ENCODE data around the gene C1orf94. TPM values are rescaled to one million over a fixed set of nuclear protein-coding genes. Genes with fewer than 3 reads are reported as not detected.

C1orf94 gene
- total RNA-seq, 1 experiment from 2014 or later = not detected

DNA sequence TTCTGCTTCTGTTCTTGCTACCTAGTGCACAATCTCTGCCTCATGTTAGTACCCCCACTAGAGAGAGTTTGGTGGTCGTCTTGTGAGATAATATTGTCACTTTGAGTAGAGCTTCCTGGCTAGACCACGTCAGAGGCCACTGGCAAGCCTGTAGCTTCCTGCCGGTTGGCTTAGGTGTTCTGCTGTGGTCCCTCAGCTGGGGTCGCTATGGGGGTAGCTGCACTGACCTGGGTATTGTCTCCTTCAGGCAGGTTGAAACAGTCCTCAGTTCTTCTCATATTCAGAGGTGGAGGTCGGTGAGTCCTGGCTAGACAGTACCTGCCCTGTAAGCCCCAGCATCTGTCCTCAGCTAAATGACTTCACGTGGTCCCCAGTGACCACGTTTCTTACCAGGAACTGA, 86.2 kb downstream of the C1orf94 start:
- ATAC-seq (no peak), DNase-seq (ENCODE audit: low read depth, low spot score) (no peak)
- Histone ChIP-seq H3K36me3 (ENCODE audit: control insufficient read depth, insufficient read depth, low read length) (no peaks in the 10 kb centered on the region), H3K4me1 (ENCODE audit: control insufficient read depth, insufficient read depth, low read length) (no peaks in the 10 kb centered on the region), H3K9me3 (ENCODE audit: control insufficient read depth, insufficient read depth, low read depth, low read length) (no peaks in the 10 kb centered on the region), H3K4me3 (ENCODE audit: low read depth in 2 of 2, low read length in 2 of 2) (no peak overlapping the region), H3K27me3 (ENCODE audit: control insufficient read depth, insufficient read depth, low read length) (peaks cover 7% of the 10 kb centered on the region; the same call in 1 of the 2 replicates), H3K27ac (ENCODE audit: low read length) (no peak overlapping the region)
- ChIA-PET CTCF (no interaction called here), POLR2A (no interaction called here)
- TF ChIP-seq POLR2AphosphoS5 (IDR thresholded peaks at IDR 0.05; ENCODE audit: low read depth, low read length) = no peak
- TF ChIP-seq, protein P1, sequence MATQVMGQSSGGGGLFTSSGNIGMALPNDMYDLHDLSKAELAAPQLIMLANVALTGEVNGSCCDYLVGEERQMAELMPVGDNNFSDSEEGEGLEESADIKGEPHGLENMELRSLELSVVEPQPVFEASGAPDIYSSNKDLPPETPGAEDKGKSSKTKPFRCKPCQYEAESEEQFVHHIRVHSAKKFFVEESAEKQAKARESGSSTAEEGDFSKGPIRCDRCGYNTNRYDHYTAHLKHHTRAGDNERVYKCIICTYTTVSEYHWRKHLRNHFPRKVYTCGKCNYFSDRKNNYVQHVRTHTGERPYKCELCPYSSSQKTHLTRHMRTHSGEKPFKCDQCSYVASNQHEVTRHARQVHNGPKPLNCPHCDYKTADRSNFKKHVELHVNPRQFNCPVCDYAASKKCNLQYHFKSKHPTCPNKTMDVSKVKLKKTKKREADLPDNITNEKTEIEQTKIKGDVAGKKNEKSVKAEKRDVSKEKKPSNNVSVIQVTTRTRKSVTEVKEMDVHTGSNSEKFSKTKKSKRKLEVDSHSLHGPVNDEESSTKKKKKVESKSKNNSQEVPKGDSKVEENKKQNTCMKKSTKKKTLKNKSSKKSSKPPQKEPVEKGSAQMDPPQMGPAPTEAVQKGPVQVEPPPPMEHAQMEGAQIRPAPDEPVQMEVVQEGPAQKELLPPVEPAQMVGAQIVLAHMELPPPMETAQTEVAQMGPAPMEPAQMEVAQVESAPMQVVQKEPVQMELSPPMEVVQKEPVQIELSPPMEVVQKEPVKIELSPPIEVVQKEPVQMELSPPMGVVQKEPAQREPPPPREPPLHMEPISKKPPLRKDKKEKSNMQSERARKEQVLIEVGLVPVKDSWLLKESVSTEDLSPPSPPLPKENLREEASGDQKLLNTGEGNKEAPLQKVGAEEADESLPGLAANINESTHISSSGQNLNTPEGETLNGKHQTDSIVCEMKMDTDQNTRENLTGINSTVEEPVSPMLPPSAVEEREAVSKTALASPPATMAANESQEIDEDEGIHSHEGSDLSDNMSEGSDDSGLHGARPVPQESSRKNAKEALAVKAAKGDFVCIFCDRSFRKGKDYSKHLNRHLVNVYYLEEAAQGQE (IDR thresholded peaks at IDR 0.05; ENCODE audit: insufficient read depth in 1 of 2, low read depth in 2 of 2, low read length in 1 of 2) = no peak
- TF ChIP-seq, protein P2, sequence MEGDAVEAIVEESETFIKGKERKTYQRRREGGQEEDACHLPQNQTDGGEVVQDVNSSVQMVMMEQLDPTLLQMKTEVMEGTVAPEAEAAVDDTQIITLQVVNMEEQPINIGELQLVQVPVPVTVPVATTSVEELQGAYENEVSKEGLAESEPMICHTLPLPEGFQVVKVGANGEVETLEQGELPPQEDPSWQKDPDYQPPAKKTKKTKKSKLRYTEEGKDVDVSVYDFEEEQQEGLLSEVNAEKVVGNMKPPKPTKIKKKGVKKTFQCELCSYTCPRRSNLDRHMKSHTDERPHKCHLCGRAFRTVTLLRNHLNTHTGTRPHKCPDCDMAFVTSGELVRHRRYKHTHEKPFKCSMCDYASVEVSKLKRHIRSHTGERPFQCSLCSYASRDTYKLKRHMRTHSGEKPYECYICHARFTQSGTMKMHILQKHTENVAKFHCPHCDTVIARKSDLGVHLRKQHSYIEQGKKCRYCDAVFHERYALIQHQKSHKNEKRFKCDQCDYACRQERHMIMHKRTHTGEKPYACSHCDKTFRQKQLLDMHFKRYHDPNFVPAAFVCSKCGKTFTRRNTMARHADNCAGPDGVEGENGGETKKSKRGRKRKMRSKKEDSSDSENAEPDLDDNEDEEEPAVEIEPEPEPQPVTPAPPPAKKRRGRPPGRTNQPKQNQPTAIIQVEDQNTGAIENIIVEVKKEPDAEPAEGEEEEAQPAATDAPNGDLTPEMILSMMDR (IDR thresholded peaks at IDR 0.05) = no peak
- no peak for TF ChIP-seq SIN3A (IDR thresholded peaks at IDR 0.05; ENCODE audit: borderline replicate concordance, insufficient read depth, low read depth, low read length)
- no peak for TF ChIP-seq TCF7L2 (IDR thresholded peaks at IDR 0.05; ENCODE audit: low read depth, low read length)
- in situ Hi-C loops (cut with HindIII; ENCODE audit: low pct_unique_long_range_greater_than_20kb, low sequenced_read_pairs) (no loop called here), intact Hi-C loops (cut with micrococcal nuclease; ENCODE audit: unreplicated experiment) (no loop called here)
- no TSS peak for BruUV-seq (replicated peaks)

DNA sequence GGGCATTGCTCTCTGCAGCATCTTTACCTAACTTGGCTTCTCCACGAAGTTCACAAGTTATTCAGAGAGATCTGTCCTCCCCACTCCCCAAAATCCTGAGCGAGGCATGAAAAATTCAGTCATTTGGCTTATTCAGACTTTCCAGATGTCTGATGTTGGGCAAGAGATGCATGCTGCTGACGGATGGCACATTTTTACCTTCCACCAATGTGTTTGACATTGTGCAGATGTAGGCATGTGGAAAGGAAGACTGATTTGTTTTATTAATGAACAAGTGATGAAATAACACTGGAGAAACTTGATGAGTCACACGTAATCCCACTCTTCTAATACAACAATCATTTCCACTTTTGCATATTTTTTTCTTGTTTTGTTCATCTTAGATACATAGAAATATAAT, 86.7 kb downstream of the C1orf94 start:
- ATAC-seq (no peak), DNase-seq (ENCODE audit: low read depth, low spot score) (no peak)
- Histone ChIP-seq H3K4me1 (ENCODE audit: control insufficient read depth, insufficient read depth, low read length) (no peaks in the 10 kb centered on the region), H3K27me3 (ENCODE audit: control insufficient read depth, insufficient read depth, low read length) (peaks cover 7% of the 10 kb centered on the region; the same call in 1 of the 2 replicates), H3K27ac (ENCODE audit: low read length) (no peak overlapping the region), H3K4me3 (ENCODE audit: low read depth in 2 of 2, low read length in 2 of 2) (no peak overlapping the region), H3K9me3 (ENCODE audit: control insufficient read depth, insufficient read depth, low read depth, low read length) (no peaks in the 10 kb centered on the region), H3K36me3 (ENCODE audit: control insufficient read depth, insufficient read depth, low read length) (no peaks in the 10 kb centered on the region)
- ChIA-PET POLR2A (no interaction called here), CTCF (no interaction called here)
- in situ Hi-C loops (cut with HindIII; ENCODE audit: low pct_unique_long_range_greater_than_20kb, low sequenced_read_pairs) (no loop called here), intact Hi-C loops (cut with micrococcal nuclease; ENCODE audit: unreplicated experiment) (no loop called here)
- no TSS peak for BruUV-seq (replicated peaks)
- TF ChIP-seq POLR2AphosphoS5 (IDR thresholded peaks at IDR 0.05; ENCODE audit: low read depth, low read length) (no peak), TCF7L2 (IDR thresholded peaks at IDR 0.05; ENCODE audit: low read depth, low read length) (no peak), SIN3A (IDR thresholded peaks at IDR 0.05; ENCODE audit: borderline replicate concordance, insufficient read depth, low read depth, low read length) (no peak)
- TF ChIP-seq, protein P2 (IDR thresholded peaks at IDR 0.05) = no peak
- TF ChIP-seq, protein P1 (IDR thresholded peaks at IDR 0.05; ENCODE audit: insufficient read depth in 1 of 2, low read depth in 2 of 2, low read length in 1 of 2) = no peak
